ENCODE measurements around the gene MCF2L2.

MCF2L2 gene

DNA sequence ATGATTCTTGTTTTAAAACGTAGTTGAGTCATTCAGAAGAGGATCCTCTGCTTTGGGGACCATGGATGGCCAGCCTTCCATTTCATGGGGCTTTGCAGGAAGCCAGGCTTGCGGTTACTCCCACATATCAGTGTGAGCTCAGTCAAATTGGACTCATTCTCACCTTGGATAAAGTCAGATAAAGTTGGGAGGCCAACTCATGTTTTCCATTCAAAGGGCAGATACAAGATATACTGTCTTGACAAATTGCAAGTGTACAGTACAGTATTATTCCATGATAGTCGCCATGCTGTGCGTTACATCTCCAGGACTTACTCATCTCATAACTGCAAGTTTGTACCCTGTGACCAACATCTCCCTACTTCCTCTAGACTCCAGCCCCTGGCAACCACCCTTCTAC lies 200.8 kb downstream of the MCF2L2 start:
- no peak for DNase-seq

DNA sequence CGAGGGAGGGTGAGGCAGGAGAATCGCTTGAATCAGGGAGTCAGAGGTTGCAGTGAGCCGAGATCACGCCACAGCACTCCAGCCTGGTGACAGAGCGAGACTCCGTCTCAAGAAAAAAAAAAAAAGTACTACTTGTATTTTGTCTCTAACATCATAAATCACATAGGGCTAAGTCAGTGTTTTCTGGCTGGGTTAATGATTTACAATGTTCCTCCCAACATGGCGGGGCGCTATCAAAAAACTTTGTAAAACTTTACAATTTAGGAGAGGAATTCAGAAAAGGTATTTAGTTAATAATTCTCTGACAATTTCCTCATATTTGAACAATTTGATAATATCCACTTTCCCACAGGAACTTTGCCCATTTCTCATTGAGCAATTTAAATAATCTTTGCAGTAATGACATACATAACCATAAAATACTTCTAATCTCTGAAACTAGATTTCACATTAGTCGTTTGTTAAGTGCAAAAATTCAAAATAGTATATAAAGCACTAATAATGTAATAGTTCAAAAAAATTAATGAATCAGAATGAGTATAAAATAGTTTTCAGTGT lies 202.0 kb downstream of the MCF2L2 start:
- no peak for DNase-seq

- DNase-seq: no peak
Observed at GRCh38 chr3:183224180-183224970, 204.0 kb downstream of the MCF2L2 start.

DNA sequence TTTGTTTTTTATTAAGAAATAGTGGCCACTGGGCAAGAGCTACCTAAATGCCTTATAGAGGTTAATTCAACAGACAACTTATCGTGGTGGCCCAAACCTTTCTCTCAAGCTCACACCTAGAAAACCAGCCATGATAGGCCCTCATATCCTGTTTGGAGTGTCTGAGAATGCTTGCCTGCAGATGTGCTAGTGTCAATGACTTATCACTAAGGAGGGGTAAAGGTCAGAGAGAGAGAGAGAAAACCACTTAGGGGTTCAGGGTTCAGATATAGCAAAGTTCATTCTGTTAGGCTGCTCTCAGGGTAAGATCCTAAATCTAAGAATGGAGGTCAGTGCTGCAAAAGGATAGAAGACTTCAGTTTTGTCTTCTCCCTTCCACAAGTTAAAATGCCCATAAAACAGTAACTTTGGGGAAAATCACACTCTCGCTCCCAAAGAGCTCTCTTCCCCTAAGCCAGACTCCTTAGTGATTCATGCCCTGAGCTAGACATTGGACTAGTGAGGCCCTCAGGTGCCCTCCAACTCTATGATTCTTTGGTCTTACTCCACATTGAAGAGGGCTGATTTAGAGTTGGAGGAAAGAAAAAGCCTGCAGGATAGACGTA lies 205.7 kb downstream of the MCF2L2 start:
- no peak for DNase-seq

DNA sequence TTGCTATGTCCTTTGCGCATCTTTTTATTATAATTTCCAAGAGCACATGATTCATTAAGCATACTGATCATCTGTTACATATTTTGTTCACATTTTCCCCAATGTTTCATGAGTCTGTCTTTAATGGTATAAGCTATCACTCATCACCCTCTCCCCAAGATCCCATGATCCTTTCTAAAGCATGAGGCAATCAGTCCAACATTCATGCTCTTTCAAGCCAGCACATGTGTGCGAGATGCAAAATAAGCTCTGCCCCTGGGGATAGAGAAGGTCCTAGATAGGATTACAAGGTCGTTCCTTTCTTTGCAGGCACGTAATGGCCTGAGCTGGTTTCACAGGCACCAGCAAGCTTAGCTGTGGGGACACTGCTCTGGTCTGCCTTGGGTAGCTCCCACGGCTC lies 207.6 kb downstream of the MCF2L2 start:
- DNase-seq: no peak

DNA sequence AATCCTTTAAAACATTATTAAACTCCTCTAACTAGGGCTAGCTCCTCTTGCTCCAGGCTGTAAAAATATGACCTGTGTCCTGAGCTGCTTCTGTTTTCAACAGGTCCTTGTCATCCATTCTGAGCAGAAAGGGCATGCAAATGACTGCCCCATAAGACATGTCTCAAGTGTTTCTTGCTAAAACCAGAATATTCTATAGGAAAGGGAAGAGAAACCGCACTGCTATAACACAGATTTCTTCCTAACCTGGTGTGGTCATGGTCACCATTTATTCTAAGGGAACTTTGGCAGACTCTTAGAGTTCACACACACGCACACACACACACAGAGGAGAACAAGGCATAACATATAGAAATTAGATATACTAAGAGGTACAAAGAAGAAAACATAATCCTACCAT lies 209.6 kb downstream of the MCF2L2 start:
- no peak for DNase-seq

DNA sequence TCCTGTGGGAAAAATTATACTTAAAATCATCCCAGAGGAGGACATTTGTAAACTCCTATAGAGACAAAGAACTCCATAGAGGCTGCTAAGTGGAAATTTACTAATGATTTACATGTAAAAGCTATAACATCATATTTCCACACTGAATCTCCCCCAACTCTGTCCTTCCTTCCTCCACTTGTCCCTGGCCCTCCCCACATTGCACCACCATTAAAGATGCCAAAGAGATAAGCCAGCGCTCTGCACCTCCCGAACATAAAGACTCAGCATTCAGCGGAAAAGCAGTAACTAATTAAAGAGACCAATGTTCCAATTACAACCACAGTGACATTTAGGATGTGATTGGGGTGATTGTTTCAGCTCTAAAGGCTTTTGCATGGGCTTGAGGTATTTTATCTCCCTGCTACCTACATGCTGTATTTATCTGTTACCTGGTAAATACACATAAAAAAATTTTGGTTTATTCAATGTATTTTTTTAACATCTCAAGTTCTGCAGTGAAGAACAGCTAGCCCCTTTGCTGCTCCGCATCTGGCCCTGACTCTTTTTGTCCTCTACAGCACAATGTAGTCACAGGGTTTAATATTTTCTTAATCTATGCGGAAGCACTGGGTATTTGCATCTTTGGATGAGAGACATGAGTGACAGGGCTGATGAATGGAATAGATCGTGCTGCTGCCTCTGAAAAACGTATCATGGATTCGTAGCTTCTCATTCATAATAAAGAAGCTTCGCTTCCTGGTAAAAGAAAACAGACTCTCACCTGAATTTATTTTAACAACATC lies 210.7 kb downstream of the MCF2L2 start:
- DNase-seq: no peak

GRCh38 chr3:183215591-183216202 lies 212.7 kb downstream of the MCF2L2 start:
- no peak for DNase-seq

DNA sequence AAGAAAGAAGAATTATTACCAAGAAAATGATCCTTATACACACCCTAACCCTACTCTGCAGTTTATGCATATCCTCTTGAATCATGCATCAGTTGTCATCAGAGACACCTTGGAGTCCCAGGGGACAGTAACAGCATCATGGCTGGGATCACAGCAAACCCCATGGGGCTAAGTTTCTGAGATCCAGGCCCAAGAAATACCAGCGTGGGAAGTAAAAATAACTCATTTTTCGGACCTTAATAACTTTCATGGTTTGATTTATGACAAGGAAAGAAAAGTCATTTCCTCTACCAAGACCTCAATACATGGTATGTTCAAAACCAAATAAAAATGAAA lies 214.2 kb downstream of the MCF2L2 start:
- no peak for DNase-seq

DNA sequence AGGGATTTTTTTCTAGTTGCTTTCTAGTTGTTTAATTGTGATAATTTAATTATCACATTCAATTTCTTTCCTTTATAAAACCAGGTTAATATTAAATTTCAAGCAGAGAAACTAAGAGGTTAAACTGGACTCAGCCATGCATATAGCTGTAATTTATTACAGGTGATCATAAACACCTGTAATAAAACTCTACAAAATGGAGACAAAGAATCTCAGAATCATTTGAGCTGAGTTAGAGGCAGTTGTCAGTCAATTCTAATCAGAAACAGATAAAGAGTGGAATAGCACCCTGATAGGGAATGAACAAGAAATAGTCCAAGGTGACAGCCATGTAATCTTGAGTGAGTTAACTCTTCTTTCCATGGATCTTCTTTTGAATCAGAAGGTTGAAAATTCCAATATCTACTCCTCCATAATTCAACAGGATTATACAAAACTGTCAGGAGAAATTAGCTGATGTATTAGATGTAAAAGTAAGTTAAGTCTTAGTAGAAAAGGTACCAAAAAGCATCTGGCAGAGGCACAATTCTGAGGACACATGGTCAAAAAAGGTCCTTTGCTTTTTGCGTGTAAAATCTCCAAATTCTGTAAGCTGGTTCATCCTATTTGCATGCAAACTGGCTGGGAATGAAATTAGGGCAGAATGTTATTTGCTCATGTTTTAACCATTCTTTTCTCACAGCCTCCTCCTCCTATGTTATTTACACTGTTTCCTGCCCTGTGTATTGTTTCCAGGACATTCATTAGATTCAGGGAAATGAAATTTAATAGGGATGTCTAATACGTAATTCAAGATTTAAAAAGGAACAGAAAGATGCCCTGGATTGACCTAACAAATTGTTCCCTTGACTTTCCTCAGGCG lies 214.8 kb downstream of the MCF2L2 start:
- DNase-seq: no peak

DNA sequence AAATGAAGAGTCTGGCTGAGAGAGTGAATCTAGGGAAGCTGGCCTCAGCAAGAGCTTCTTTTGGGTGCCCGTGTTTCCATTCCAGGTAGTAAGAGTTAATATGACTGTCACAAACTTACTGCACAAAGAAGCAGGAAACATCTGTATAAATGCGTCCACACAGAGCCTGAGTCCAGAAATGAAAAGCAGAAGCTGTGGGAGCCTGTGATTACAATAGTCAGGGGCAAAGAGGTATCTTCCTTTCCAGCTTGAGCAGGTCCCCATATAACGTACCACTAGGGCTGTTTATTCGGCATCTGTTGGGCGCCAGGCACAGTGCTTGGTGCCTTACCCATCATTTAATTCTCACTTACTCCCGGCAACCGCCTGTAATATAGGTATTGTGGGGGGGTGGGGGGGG lies 215.9 kb downstream of the MCF2L2 start:
- no peak for DNase-seq

- no peak for DNase-seq
Observed at GRCh38 chr3:183212096-183212495, 216.3 kb downstream of the MCF2L2 start.

GRCh38 chr3:183211352-183211751 lies 217.1 kb downstream of the MCF2L2 start:
- no peak for DNase-seq

- DNase-seq: no peak
Observed at GRCh38 chr3:183210862-183211341, 217.5 kb downstream of the MCF2L2 start.

GRCh38 chr3:183210341-183210740 lies 218.1 kb downstream of the MCF2L2 start:
- DNase-seq: no peak

- no peak for DNase-seq
Observed at GRCh38 chr3:183208800-183209199, 219.6 kb downstream of the MCF2L2 start.

GRCh38 chr3:183208260-183208659 lies 220.2 kb downstream of the MCF2L2 start:
- no peak for DNase-seq

DNA sequence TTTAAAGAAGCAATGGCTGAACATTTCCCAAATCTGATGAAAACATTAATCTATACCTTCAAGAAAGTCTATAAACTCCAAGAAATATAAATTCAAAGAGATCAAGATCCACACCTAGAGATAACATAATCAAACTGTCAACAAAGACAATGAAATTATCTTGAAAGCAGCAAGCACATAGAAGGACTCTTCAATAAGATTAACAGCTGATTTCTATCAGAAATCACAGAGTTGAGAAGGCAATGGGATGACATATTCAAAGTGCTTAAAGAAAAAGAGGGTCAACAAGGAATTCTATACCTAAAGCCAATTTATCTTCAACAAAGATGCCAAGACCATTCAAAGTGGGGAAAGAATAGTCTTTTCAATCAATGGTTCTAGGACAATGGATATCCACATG lies 224.7 kb downstream of the MCF2L2 start:
- no peak for DNase-seq

DNA sequence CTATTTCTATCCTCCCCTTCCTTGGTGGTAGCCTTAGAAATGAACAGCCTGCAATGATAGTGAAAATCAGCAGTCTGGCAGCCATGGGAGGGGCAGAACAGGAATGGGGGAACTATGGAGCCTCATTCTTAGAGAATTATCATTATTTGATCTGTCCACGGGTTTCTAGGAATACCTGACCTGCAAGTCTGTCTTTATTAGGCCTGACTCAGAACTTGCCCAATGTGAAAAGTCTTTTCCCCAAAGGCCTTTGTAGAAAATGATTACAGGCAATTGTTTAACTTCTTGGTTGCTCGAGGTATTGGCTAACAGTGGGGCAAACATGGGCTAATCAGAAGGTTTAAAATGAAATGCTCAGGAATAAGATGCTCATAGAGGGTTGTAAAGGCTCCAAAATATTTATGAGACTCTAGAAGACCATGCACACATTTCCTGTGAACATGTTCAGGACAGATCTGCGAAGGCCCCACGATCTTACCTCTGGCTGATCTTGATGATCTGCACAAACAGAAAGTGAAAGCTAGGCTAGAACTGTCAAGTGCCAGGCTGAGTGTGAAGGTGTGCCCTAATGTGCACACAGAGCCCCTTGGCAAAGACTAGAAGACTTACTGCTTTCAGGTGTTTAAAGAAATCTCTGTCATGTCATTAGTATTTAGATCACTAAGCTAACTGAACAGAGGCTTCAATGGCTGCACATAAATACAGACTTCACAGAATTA lies 226.3 kb downstream of the MCF2L2 start:
- no peak for DNase-seq

GRCh38 chr3:183198939-183199338 lies 229.5 kb downstream of the MCF2L2 start:
- DNase-seq: no peak

- no peak for DNase-seq
Observed at GRCh38 chr3:183197734-183198133, 230.7 kb downstream of the MCF2L2 start.

All from T-helper 9 cell (primary cell).